Gastroesophageal sphincter (tissue), 4 donors: Measurements from ENCODE around the gene EFNA2. TPM values are rescaled to one million over a fixed set of nuclear protein-coding genes. Genes with fewer than 3 reads are reported as not detected.
"Not testable (repeated sequence)": the region's sequence is repeated elsewhere in the genome, so short reads cannot be mapped to it uniquely, and the experiment has no call there.

ENCODE experiments used
- ATAC-seq: fragments of 150-250 bp; one replicate; pipeline ENCODE4 v1.9.1; 2016; ENCODE audit warnings: mild to moderate bottlenecking, moderate library complexity
- H3K27ac ChIP-seq, 4 donors: fragments of 200-600 bp; sonication (generic) in 3 of 4; 1 replicate in 3 of 4; 2 replicates in 1 of 4; pipeline ENCODE4 v1.5.1; 2016 to 2019
- H3K27me3 ChIP-seq: fragments of 200-600 bp; sonication (generic); one replicate; pipeline ENCODE4 v1.5.1; 2019
- H3K36me3 ChIP-seq, 2 donors: fragments of 200-600 bp; sonication (generic); one replicate each; pipeline ENCODE4 v1.5.1; 2019; ENCODE audit warnings: control low read depth in 1 of 2
- H3K4me1 ChIP-seq, 3 donors: fragments of 200-600 bp; sonication (generic); 1 replicate in 2 of 3; 2 replicates in 1 of 3; pipeline ENCODE4 v1.5.1; 2016 to 2019; ENCODE audit warnings: control low read depth in 2 of 3
- H3K4me3 ChIP-seq, 2 donors: fragments of 200-600 bp; sonication (generic); one replicate each; pipeline ENCODE4 v1.5.1; 2019; ENCODE audit warnings: mild to moderate bottlenecking in 1 of 2, moderate library complexity in 1 of 2
- H3K9me3 ChIP-seq, 3 donors: fragments of 200-600 bp; sonication (generic); one replicate each; pipeline ENCODE4 v1.5.1; 2017 to 2019; ENCODE audit warnings: control low read depth in 2 of 3
- CTCF ChIP-seq, 4 experiments: fragments of 200-600 bp in 2 of 4; fragments of 450-650 bp in 2 of 4; sonication (generic) in 1 of 4; IDR thresholded peaks; one replicate each; pipeline ENCODE4 v1.5.1; 2017 to 2019; ENCODE audit warnings: antibody characterized with exemption in 4 of 4, mild to moderate bottlenecking in 2 of 4, moderate library complexity in 2 of 4
- EP300 ChIP-seq: sonication (generic); formaldehyde crosslinking; IDR thresholded peaks from one replicate; pipeline ENCODE4 v1.6.1; 2017; ENCODE audit warnings: antibody characterized with exemption, mild to moderate bottlenecking
- POLR2A ChIP-seq, 2 donors: fragments of 450-650 bp; IDR thresholded peaks; one replicate each; pipeline ENCODE4 v1.6.1; 2017; ENCODE audit warnings: antibody characterized with exemption in 2 of 2, mild to moderate bottlenecking in 2 of 2, moderate library complexity in 1 of 2
- POLR2AphosphoS5 ChIP-seq: sonication (generic); formaldehyde crosslinking; IDR thresholded peaks from one replicate; pipeline ENCODE4 v1.6.1; 2017; ENCODE audit warnings: antibody characterized with exemption
- WGBS, 2 donors: methylation state at CpG; one replicate each; pipeline ENCODE4 v1.1.5; 2018; ENCODE audit warnings: low coverage in 1 of 2; 5-methylcytosine and 5-hydroxymethylcytosine counted together
- total RNA-seq, 4 donors: library from RNA; depleted of rRNA; stranded (reverse); fragments of >200 nt; gene quantifications; one replicate each; pipeline ENCODE4 v1.1.0, GENCODE V29; 2016

Gene EFNA2
- total RNA-seq, 4 donors from 2014 or later: not detected

- 24% methylated on average over 3 of the region's 38 CpGs; no CpG with 5 or more reads in 1 of the 2 donors for WGBS, 2 donors
- Histone ChIP-seq H3K36me3 (no peaks in the 10 kb centered on the region), H3K9me3 (no peaks in the 10 kb centered on the region), H3K27ac (peak overlapping the region in 1 of 4 donors; percentile 73), H3K4me1 (peaks cover 0 to 15% (median 8%) of the 10 kb centered on the region in 3 donors), H3K4me3 (peak overlapping the region in 1 of 2 donors; percentile 48), H3K27me3 (peaks cover 42% of the 10 kb centered on the region)
- TF ChIP-seq POLR2A (IDR thresholded peaks at IDR 0.05) (no peak), EP300 (no peak), CTCF (IDR thresholded peaks at IDR 0.05) (no peak), POLR2AphosphoS5 (no peak)
- ATAC-seq: no peak
Measured at GRCh38 chr19:1325568-1326294, 40.1 kb downstream of the EFNA2 start.

GRCh38 chr19:1327125-1327524, 41.5 kb downstream of the EFNA2 start:
- no peak for ATAC-seq
- Histone ChIP-seq H3K9me3 (no peaks in the 10 kb centered on the region), H3K4me3 (no peak overlapping the region), H3K4me1 (peaks cover 0 to 15% (median 8%) of the 10 kb centered on the region in 3 donors), H3K36me3 (no peaks in the 10 kb centered on the region), H3K27ac (no peak overlapping the region), H3K27me3 (peaks cover 42% of the 10 kb centered on the region)
- no CpG with 5 or more reads among the region's 14 CpGs for WGBS, 2 donors
- TF ChIP-seq CTCF (IDR thresholded peaks at IDR 0.05): no peak
- TF ChIP-seq POLR2AphosphoS5: no peak
- no peak for TF ChIP-seq POLR2A (IDR thresholded peaks at IDR 0.05)
- no peak for TF ChIP-seq EP300

- ATAC-seq, H3K4me1 ChIP-seq, H3K27ac ChIP-seq, H3K4me3 ChIP-seq, H3K9me3 ChIP-seq, H3K36me3 ChIP-seq: not testable (repeated sequence)
- peaks cover 15% of the 10 kb centered on the region for H3K27me3 ChIP-seq
- 51 to 78% methylated on average over 4 to 5 of the region's 8 CpGs for WGBS, 2 donors
Measured at GRCh38 chr19:1332208-1332607, 46.5 kb downstream of the EFNA2 start.

GRCh38 chr19:1336079-1336684, 50.5 kb downstream of the EFNA2 start:
- Histone ChIP-seq H3K9me3 (no peaks in the 10 kb centered on the region), H3K4me3 (no peak overlapping the region), H3K36me3 (no peaks in the 10 kb centered on the region), H3K27me3 (peaks cover 29% of the 10 kb centered on the region), H3K4me1 (no peaks in the 10 kb centered on the region), H3K27ac (no peak overlapping the region)
- TF ChIP-seq EP300: no peak
- no peak for TF ChIP-seq CTCF (IDR thresholded peaks at IDR 0.05)
- TF ChIP-seq POLR2AphosphoS5: no peak
- no peak for TF ChIP-seq POLR2A (IDR thresholded peaks at IDR 0.05)
- no peak for ATAC-seq
- 80 to 93% methylated on average over 1 to 9 of the region's 22 CpGs for WGBS, 2 donors

GRCh38 chr19:1340681-1341469, 55.2 kb downstream of the EFNA2 start:
- 83 to 84% methylated on average over 7 to 16 of the region's 28 CpGs for WGBS, 2 donors
- no peak for ATAC-seq
- H3K27me3 ChIP-seq: peaks cover 20% of the 10 kb centered on the region

More at GRCh38 chr19:1340681-1341469, 55.2 kb downstream of the EFNA2 start:
- Histone ChIP-seq H3K27ac (no peak overlapping the region), H3K36me3 (no peaks in the 10 kb centered on the region), H3K4me3 (no peak overlapping the region), H3K9me3 (no peaks in the 10 kb centered on the region), H3K4me1 (no peaks in the 10 kb centered on the region)
- no peak for TF ChIP-seq POLR2A (IDR thresholded peaks at IDR 0.05)
- TF ChIP-seq CTCF (IDR thresholded peaks at IDR 0.05): no peak
- TF ChIP-seq EP300: no peak
- TF ChIP-seq POLR2AphosphoS5: no peak
